CD4-positive, alpha-beta T cell (primary cell): Measurements from ENCODE around the gene ZYG11B. TPM values are rescaled to one million over a fixed set of nuclear protein-coding genes. Genes with fewer than 3 reads are reported as not detected.
"Not testable (repeated sequence)": the region's sequence is repeated elsewhere in the genome, so short reads cannot be mapped to it uniquely, and the experiment has no call there.

Experiments
- ATAC-seq: fragments of 200-7000 bp; cut with Tn5 transposase; one replicate; pipeline ENCODE4 v1.10.0; 2022; ENCODE audit warnings: mild to moderate bottlenecking; ENCODE audit not compliant: poor library complexity
- CTCF ChIA-PET: fragments of 350-600 bp; sonication (Branson Sonifier 250); formaldehyde crosslinking; loops from one replicate; lab custom pipeline; 2021; ENCODE audit warnings: antibody characterized with exemption, inconsistent platforms; lab: Charles Lee
- POLR2A ChIA-PET: fragments of 350-600 bp; sonication (Branson Sonifier 250); formaldehyde crosslinking; loops from one replicate; lab custom pipeline; 2021; ENCODE audit warnings: antibody characterized with exemption, inconsistent platforms; lab: Charles Lee
- DNase-seq, 14 experiments: peaks; one replicate each; pipeline ENCODE4 v3.0.0-alpha.2; 2013 to 2020; ENCODE audit warnings: mixed read lengths in 2 of 14
- H3K27ac ChIP-seq, 2 donors: one replicate each; pipeline versions ENCODE4 v1.5.1 to v1.7.0; 2013; ENCODE audit warnings: low read length in 2 of 2, low read depth in 1 of 2, mild to moderate bottlenecking in 1 of 2
- H3K27me3 ChIP-seq, 2 experiments: 1 replicate in 1 of 2; 2 replicates in 1 of 2; pipeline versions ENCODE4 v1.6.1 to v1.7.0; 2013; ENCODE audit warnings: low read length in 2 of 2, control low read depth in 1 of 2, mild to moderate bottlenecking in 1 of 2, moderate library complexity in 1 of 2; ENCODE audit not compliant: insufficient read depth in 2 of 2, control insufficient read depth in 1 of 2
- H3K36me3 ChIP-seq: one replicate; pipeline ENCODE4 v1.6.1; 2013; ENCODE audit warnings: low read length, control low read depth; ENCODE audit not compliant: insufficient read depth
- H3K4me1 ChIP-seq: one replicate; pipeline ENCODE4 v1.6.1; 2013; ENCODE audit warnings: low read length, control low read depth; ENCODE audit not compliant: insufficient read depth
- H3K4me3 ChIP-seq: one replicate; pipeline ENCODE4 v1.5.1; 2013; ENCODE audit warnings: mild to moderate bottlenecking, low read length, moderate library complexity
- H3K9me3 ChIP-seq, 2 experiments: 1 replicate in 1 of 2; 2 replicates in 1 of 2; pipeline versions ENCODE4 v1.6.1 to v1.7.0; 2013; ENCODE audit warnings: low read length in 2 of 2, mild to moderate bottlenecking in 2 of 2, control low read depth in 1 of 2, moderate library complexity in 1 of 2; ENCODE audit not compliant: control insufficient read depth in 1 of 2, insufficient read depth in 1 of 2
- H3K27ac Mint-ChIP-seq: one replicate; pipeline ENCODE4 v1.8.0; 2020; ENCODE audit warnings: mixed read lengths
- H3K27me3 Mint-ChIP-seq: one replicate; pipeline ENCODE4 v1.8.0; 2021; ENCODE audit warnings: mixed read lengths
- H3K36me3 Mint-ChIP-seq: one replicate; pipeline ENCODE4 v1.8.0; 2021; ENCODE audit warnings: low read depth, mixed read lengths
- H3K4me1 Mint-ChIP-seq: one replicate; pipeline ENCODE4 v1.8.0; 2021; ENCODE audit warnings: low read depth, mixed read lengths
- H3K4me3 Mint-ChIP-seq: one replicate; pipeline ENCODE4 v1.8.0; 2020; ENCODE audit warnings: mild to moderate bottlenecking, mixed read lengths
- H3K9me3 Mint-ChIP-seq: one replicate; pipeline ENCODE4 v1.8.0; 2020; ENCODE audit warnings: mixed read lengths
- intact Hi-C, 2 experiments: fragments of 100-400 bp; cut with DNase I in 1 of 2; cut with micrococcal nuclease in 1 of 2; formaldehyde crosslinking; loops; one replicate each; pipeline versions ENCODE4 v1.15.1 to v1.9.0; 2023 to 2025; cut with DNase I, micrococcal nuclease
- total RNA-seq, 174 experiments: library from RNA in 2 of 174; stranded (reverse) in 2 of 174; gene quantifications; one replicate each; pipeline ENCODE4 v1.2.3 and lab custom pipeline; 2021 to 2026
- TF ChIP-seq, protein P1 (sequence below): fragments of 200-600 bp; IDR thresholded peaks from one replicate; pipeline ENCODE4 v1.8.0; 2022; ENCODE audit warnings: antibody characterized with exemption, mild to moderate bottlenecking

Gene ZYG11B
- total RNA-seq, 2 experiments from 2014 or later: 14.1 to 16.1 TPM

DNA sequence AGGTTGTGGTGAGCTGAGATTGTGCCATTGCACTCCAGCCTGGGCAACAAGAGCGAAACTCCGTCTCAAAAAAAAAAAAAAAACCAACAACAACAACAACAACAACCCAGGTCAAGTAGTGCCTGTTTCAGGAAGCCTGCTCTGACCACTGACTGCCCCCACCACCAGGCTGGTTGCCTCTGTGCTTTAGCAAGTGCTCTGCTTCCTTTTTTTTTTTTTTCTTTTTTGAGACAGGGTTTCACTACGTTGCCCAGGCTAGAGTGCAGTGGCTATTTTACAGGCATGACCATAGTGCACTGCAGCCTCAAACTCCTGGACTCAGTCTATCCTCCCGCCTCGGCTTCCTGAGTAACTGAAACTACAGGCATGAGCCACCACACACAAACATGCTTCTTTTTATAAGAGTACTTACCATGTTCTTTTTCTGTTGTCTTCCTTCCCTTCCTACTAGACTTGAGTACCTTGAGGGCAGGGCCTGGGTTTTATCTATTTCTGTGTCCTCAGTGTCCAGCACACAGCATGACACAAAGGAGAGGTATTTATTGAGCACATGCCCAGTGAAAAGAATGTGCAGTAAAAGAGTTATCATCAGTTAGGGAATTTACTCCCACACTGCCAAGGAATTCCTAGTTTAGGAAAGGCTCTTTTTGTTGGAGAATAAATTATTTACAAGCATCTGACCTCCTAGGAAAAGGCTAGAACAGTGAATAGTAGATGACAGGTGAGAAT is 18.2 kb upstream of the ZYG11B start:
- ATAC-seq (no peak), DNase-seq (no peak)
- TF ChIP-seq, protein P1, sequence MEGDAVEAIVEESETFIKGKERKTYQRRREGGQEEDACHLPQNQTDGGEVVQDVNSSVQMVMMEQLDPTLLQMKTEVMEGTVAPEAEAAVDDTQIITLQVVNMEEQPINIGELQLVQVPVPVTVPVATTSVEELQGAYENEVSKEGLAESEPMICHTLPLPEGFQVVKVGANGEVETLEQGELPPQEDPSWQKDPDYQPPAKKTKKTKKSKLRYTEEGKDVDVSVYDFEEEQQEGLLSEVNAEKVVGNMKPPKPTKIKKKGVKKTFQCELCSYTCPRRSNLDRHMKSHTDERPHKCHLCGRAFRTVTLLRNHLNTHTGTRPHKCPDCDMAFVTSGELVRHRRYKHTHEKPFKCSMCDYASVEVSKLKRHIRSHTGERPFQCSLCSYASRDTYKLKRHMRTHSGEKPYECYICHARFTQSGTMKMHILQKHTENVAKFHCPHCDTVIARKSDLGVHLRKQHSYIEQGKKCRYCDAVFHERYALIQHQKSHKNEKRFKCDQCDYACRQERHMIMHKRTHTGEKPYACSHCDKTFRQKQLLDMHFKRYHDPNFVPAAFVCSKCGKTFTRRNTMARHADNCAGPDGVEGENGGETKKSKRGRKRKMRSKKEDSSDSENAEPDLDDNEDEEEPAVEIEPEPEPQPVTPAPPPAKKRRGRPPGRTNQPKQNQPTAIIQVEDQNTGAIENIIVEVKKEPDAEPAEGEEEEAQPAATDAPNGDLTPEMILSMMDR: no peak
- intact Hi-C loops: no loop called here
- no peaks in the 10 kb centered on the region for H3K27me3 Mint-ChIP-seq
- H3K9me3 Mint-ChIP-seq: no peaks in the 10 kb centered on the region
- H3K4me3 Mint-ChIP-seq: no peak overlapping the region
- ChIA-PET POLR2A (no interaction called here), CTCF (interaction anchor here (0.9 kb wide), 1 partner anchor 72 kb away, joined by 3 read pairs; no protein-coding TSS in a partner anchor)
- no peaks in the 10 kb centered on the region for H3K36me3 Mint-ChIP-seq
- Histone ChIP-seq H3K4me1 (peaks cover 11% of the 10 kb centered on the region), H3K36me3 (no peaks in the 10 kb centered on the region), H3K4me3 (no peak overlapping the region), H3K9me3 (no peaks in the 10 kb centered on the region), H3K27me3 (no peaks in the 10 kb centered on the region), H3K27ac (no peak overlapping the region)
- no peak overlapping the region for H3K27ac Mint-ChIP-seq
- H3K4me1 Mint-ChIP-seq: peaks cover 6% of the 10 kb centered on the region

DNA sequence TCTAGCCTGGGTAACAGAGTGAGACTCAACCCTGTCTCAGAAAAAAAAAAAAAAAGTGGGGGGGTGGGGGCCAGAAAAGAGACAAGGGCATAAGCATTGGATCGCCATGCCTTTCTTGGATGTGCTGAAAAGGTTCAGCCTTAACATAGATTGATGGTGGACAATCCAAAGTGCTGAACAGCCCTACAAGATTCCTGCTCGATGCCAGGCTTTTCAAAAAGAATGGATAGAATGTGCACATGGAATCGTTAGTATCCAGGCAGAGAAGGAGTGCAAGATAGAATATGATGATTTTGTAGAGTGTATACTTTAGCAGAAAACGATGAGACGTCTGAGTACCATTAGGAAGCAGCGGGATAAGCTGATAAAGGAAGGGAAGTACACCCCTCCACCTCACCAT is 17.2 kb upstream of the ZYG11B start:
- ChIA-PET POLR2A (no interaction called here), CTCF (no interaction called here)
- ATAC-seq (no peak), DNase-seq (no peak)
- Histone ChIP-seq H3K9me3 (no peaks in the 10 kb centered on the region), H3K27ac (no peak overlapping the region), H3K27me3 (no peaks in the 10 kb centered on the region), H3K4me3 (no peak overlapping the region), H3K36me3 (no peaks in the 10 kb centered on the region), H3K4me1 (peaks cover 2% of the 10 kb centered on the region)
- Mint-ChIP-seq H3K27ac (no peak overlapping the region), H3K36me3 (no peaks in the 10 kb centered on the region), H3K9me3 (no peaks in the 10 kb centered on the region), H3K4me3 (no peak overlapping the region), H3K4me1 (no peaks in the 10 kb centered on the region), H3K27me3 (no peaks in the 10 kb centered on the region)
- intact Hi-C loops: no loop called here
- TF ChIP-seq, protein P1: no peak

DNA sequence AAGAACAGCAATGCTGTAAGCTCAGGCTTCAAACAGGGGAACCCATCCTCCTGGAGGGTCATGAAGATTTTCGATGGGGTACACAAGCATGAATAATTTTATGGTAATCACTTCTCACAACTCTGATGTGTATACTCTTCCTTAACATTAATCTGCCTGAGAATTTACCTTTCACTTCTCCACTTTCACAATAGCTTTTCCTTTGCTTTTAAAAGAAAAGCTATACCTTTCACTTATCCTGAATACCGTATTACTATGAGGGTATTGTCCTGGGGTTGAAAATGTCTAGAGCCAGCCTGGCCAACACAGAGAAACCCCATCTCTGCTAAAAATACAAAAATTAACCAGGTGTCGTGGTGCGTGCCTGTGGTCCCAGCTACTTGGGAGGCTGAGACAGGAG is 12.7 kb upstream of the ZYG11B start:
- no peak overlapping the region for H3K27ac ChIP-seq
- H3K36me3 ChIP-seq: no peaks in the 10 kb centered on the region
- ChIA-PET POLR2A (interaction anchor here (1.1 kb wide), 1 partner anchor 12 kb away, joined by 4 read pairs; no protein-coding TSS in a partner anchor), CTCF (no interaction called here)
- no peaks in the 10 kb centered on the region for H3K4me1 Mint-ChIP-seq
- H3K9me3 Mint-ChIP-seq: no peaks in the 10 kb centered on the region
- intact Hi-C loops: no loop called here
- peaks cover 2% of the 10 kb centered on the region for H3K4me1 ChIP-seq
- H3K4me3 ChIP-seq: no peak overlapping the region
- DNase-seq: no peak
- no peaks in the 10 kb centered on the region for H3K9me3 ChIP-seq
- no peak overlapping the region for H3K27ac Mint-ChIP-seq
- H3K27me3 Mint-ChIP-seq: no peaks in the 10 kb centered on the region
- TF ChIP-seq, protein P1: no peak
- H3K27me3 ChIP-seq: no peaks in the 10 kb centered on the region
- no peak overlapping the region for H3K4me3 Mint-ChIP-seq
- no peak for ATAC-seq
- no peaks in the 10 kb centered on the region for H3K36me3 Mint-ChIP-seq

GRCh38 chr1:52715296-52715695 is 11.0 kb upstream of the ZYG11B start:
- H3K27ac ChIP-seq, H3K27me3 Mint-ChIP-seq, H3K27me3 ChIP-seq, H3K4me1 ChIP-seq, H3K4me1 Mint-ChIP-seq, H3K9me3 ChIP-seq, H3K9me3 Mint-ChIP-seq, H3K27ac Mint-ChIP-seq, POLR2A ChIA-PET, DNase-seq, H3K36me3 ChIP-seq, H3K4me3 Mint-ChIP-seq, H3K4me3 ChIP-seq, intact Hi-C loops, ATAC-seq, H3K36me3 Mint-ChIP-seq: not testable (repeated sequence)
- CTCF ChIA-PET: interaction anchor here (0.6 to 0.7 kb wide), 2 partner anchors 30 to 146 kb away, joined by 3 read pairs; no protein-coding TSS in a partner anchor
